GM21529 (cell line): ENCODE measurements around the gene ATP6V0B.

Experiments
- ATAC-seq: cut with Tn5 transposase; IDR thresholded peaks from one replicate; pipeline ENCODE4 v1.9.1; 2021; ENCODE audit not compliant: unreplicated experiment

The ATP6V0B gene

GRCh38 chr1:43982808-43983207 lies 8.0 kb downstream of the ATP6V0B start:
- no peak for ATAC-seq

DNA sequence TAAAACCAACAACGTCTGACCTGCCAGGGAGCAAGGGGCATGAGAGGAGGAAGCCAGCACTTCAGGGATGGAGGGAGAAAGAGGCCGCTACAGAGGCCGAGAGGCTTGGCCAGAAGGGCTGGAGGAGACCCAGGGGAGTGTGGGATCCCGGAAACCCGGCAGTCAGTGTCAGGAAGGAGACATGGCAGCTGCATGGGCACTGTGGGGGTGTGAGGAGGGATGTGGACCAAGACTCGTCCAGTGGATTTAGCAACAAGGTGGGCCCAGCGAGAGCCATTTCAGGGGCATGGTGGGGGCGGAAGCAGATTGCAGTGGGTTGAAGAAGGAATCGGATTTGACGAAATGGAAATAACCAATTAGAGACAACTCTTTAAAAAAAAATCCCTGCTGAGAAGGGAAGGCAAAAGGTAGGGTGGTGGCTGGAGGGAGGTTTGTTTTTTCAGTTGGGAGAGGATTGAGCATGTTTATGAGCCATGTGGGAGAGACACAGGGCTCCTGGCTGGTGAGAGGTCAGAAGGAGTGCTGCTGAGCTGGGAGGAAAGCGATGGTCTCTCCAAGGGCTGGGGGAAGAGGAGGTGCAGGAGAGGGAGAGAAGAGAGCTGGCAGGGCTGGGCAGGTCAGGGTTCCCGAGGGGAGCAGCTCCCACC lies 8.6 kb downstream of the ATP6V0B start:
- no peak for ATAC-seq

DNA sequence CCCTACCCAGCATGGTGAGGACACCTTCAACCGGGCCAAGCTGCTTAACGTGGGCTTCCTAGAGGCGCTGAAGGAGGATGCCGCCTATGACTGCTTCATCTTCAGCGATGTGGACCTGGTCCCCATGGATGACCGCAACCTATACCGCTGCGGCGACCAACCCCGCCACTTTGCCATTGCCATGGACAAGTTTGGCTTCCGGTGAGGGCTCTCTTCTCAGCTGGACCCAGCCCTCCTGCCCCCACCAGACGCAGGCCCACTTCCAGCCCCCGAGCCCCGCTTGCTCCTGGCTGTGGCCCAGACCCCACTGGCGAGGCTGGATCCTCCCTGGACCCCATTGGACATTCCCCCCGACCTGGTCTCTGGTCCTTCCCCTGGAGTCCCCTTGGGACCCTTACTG lies 10.1 kb downstream of the ATP6V0B start:
- ATAC-seq, result no peak

DNA sequence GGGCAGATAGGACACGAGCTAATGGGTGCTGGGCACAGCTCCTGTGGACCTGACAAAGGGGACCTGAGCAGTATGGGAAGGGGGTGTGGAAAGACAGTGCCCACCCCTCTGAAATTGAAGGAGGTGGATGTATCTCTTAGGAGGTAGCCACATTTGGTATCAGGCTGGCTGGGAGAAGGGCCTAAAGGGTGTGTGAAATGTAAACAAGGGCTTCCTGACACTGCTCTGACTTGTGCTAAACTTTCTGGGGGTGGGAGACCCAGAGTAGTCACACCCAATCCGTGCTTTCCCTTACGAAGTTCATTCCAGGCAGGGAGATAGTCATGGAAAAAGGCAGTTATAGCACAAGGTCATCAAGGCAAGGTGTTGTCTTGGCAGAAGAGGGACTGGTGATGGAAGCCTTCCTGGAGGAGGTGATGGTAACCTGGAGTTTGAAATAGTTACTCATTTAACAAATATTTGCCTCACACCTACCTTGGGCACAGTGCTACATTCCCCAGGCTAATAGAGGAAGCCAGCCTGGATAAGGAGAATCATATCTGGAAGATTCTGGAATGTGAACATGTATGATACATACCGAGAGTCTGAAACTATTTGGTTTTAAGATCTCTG lies 11.3 kb downstream of the ATP6V0B start:
- no peak for ATAC-seq

DNA sequence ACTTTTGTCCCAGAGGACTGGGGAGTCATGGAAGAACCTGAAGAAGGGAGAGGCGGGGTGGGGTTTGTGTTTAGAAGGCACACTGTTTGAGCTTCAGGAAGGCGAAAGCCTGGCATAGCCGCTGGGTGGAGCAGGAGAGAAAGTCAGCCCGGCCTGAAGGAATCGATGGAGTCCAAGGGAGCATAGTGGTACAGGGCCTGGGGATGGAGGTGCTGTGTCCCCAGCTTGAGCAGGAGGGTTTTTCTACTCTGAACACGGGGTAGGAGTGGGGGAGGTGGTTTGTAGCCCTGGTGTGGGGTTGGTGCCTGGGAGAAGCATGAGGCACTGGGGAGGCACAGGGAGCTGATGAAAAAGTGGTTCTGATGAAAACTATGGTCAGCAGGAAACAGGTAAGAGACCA lies 12.0 kb downstream of the ATP6V0B start:
- no peak for ATAC-seq

- no peak for ATAC-seq
Measured at GRCh38 chr1:43987159-43987902, 12.6 kb downstream of the ATP6V0B start.

DNA sequence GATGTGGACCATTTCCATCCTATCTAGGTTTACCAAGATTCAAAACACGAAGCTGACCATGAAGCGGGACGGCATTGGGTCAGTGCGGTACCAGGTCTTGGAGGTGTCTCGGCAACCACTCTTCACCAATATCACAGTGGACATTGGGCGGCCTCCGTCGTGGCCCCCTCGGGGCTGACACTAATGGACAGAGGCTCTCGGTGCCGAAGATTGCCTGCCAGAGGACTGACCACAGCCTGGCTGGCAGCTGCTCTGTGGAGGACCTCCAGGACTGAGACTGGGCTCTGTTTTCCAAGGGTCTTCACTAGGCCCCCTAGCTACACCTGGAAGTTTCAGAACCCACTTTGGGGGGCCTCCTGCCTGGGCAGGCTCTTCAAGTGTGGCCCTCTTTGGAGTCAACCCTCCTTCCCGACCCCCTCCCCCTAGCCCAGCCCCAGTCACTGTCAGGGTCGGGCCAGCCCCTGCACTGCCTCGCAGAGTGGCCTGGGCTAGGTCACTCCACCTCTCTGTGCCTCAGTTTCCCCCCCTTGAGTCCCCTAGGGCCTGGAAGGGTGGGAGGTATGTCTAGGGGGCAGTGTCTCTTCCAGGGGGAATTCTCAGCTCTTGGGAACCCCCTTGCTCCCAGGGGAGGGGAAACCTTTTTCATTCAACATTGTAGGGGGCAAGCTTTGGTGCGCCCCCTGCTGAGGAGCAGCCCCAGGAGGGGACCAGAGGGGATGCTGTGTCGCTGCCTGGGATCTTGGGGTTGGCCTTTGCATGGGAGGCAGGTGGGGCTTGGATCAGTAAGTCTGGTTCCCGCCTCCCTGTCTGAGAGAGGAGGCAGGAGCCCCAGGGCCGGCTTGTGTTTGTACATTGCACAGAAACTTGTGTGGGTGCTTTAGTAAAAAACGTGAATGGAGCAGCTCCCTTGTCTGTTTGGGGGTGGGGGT lies 15.8 kb downstream of the ATP6V0B start:
- no peak for ATAC-seq

DNA sequence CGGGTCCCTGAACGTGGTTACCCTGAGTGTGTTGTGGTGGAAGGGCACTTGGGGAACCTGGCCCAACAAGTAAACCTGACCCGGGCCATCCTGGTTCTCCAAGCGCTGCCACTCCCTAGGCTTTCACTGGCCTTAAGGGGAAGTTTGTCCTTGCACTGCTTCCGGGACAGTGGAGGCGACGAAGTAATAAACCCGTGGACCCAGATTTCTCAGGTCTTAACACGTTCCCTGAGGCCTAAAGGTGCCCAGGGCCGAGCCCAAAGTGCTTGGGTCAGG lies 16.4 kb downstream of the ATP6V0B start:
- no peak for ATAC-seq

DNA sequence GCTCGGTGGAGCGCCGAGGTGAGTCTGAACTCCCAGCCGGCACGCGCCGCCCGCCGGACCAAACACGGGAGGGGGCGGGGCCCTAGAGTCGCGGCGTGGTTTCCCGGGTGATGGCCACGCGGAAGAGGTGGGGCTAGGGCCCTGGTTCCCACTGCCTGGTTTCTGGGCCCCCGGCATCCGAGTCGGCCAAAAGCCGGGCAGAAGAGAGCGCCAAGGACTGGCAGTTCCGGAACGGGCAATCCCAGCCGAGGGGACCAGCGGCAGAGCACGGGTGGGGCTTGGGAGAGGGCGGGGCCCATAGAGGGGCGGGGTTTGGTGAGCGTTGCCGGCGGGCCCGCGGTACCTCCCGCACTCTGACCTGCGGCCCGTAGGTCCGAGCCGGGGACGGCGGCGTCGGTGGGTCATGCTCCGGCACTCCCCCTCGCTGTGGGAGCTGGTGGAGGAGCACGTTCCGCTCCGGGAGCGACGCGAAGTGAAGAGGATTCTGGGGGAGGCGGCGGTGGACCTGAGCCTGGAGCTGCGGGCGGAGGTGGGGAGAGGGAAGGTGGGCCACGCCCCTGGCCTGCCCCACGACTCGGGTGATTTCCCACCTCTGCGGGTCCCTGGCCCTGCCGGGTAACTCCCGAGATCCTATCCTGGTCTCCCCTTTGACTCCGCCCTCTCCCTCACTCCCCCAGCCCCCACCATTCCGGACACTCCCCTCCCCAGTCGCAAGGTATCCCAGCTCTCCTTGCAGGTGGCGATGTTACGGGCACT lies 16.9 kb downstream of the ATP6V0B start, which contains the start of gene CCDC24:
Gene CCDC24, plus strand, starts transcription at position 124 of the 756 bp plus-strand sequence. Its CDS starts 280 bp downstream, at position 404.
- ATAC-seq, result peak; percentile 81

- no peak for ATAC-seq
Measured at GRCh38 chr1:43992232-43992995, 17.7 kb downstream of the ATP6V0B start.

DNA sequence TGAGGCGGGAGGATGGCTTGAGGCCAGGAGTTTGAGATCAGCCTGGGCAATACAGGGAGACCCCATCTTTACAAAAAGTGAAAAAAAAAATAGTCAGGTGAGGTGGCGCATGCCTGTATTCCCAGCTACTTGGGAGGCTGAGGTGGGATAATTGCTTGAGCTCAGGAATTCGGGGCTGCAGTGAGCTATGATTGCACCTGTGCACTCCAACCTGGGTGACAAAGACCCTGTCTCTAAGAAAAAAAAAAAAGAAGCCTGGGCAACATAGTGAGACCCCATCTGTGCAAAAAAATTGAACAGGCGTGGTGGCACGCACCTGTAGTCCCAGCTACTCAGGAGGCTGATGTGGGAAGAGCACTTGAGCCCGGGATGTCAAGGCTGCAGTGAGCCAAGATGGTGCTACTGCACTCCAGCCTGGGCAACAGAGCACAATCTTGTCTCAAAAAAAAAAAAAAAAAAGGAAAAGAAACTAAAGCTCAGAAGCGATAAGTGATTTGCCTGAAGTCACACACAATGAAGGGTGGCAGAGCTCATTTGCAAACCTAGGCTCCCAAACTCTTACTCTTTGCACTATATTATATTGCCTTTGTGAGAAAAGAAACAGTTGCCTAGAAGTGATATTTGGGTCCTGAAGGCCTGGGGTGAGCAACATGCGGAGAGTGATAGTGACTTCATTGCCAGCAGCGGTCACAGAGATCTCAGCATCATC lies 18.6 kb downstream of the ATP6V0B start:
- no peak for ATAC-seq

DNA sequence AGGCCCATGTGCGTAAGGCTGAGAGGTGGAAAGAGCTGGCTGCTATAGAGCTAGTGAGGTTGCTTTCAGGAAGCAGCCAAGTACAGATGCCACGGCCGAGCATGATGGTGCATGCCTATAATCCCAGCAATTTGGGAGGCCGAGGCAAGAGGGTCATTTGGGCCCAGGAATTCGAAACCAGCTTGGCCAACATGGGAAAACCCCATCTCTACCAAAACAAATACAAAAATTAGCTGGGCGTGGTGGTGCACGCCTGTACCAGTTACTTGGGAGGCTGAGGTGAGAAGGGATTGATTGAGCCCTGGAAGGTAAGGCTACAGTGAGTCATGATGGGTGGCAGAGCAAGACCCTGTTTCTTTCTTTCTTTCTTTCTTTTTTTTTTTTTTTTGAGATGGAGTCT lies 19.3 kb downstream of the ATP6V0B start:
- no peak for ATAC-seq

GRCh38 chr1:43994794-43995790 lies 20.3 kb downstream of the ATP6V0B start:
- ATAC-seq, result no peak

DNA sequence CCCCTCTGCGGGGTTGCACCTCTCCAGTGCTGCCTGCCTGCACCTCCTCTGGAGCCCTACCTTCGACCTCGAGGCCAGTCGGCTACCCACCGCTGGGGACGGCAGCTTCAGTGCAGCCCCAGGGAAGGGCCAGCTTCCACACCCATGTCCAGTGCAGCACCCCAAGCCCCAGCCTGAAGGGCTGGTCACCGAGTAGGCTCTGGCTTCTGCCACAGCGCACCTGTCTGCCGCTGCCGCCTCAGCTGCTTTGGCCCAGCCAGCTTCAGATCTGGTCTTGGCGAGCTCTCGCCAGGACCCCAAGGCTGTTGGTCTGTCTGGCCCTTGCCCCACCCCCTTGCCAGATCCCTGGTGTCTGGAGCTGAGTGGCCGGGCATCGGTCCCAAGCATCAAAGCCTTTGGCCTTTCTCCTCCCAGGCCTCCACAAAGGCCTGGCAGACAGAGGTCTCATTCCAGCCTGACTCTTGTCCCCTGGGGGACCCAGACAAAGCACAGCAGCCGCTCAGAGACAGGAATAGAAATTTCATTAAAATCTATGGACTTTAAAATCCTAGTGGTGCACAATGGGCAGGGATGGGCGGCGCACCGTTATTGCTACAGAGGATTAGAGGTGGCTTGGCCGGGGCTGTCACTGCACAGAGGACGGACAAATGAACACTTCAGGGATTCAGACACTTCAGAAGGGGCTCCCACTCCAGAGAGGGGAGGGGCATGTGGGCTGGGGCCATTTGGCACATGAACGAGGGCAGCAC lies 21.4 kb downstream of the ATP6V0B start:
- no peak for ATAC-seq

GRCh38 chr1:43996733-43997115 lies 22.0 kb downstream of the ATP6V0B start:
- ATAC-seq, result no peak

GRCh38 chr1:43997295-43997999 lies 22.7 kb downstream of the ATP6V0B start:
- no peak for ATAC-seq

DNA sequence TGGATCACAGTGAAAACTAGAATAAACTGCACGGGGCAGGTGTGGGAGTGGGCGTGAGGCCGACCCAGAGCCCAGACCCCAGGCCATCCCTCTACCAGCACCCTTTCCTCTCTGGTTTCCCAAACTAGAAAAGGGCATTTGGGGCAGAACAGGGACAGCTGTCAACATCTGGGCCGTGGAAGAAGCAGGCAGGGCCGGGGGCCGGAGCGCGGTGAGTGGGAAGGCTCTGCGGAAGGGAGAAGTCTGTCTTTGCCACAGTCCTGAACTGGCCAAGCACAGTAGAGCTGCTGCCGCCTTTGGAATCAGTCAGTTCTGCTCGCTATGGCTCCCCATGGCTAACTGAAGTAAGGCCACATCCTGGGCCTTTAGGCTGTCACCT lies 23.2 kb downstream of the ATP6V0B start:
- no peak for ATAC-seq
